Measurements from ENCODE around the gene LRRC8A. TPM values are rescaled to one million over a fixed set of nuclear protein-coding genes. Genes with fewer than 3 reads are reported as not detected.

Gene LRRC8A
- total RNA-seq, 2 donors from 2014 or later, result 21.8 to 38.3 TPM

- ATAC-seq (no peak), DNase-seq (no peak)
- intact Hi-C loops (cut with DNase I, micrococcal nuclease), result no loop called here
Observed at GRCh38 chr9:128913995-128914772, 32.3 kb downstream of the LRRC8A start.

GRCh38 chr9:128916204-128916603 lies 34.3 kb downstream of the LRRC8A start:
- ATAC-seq (no peak), DNase-seq (no peak)
- intact Hi-C loops (cut with DNase I, micrococcal nuclease), result no loop called here

DNA sequence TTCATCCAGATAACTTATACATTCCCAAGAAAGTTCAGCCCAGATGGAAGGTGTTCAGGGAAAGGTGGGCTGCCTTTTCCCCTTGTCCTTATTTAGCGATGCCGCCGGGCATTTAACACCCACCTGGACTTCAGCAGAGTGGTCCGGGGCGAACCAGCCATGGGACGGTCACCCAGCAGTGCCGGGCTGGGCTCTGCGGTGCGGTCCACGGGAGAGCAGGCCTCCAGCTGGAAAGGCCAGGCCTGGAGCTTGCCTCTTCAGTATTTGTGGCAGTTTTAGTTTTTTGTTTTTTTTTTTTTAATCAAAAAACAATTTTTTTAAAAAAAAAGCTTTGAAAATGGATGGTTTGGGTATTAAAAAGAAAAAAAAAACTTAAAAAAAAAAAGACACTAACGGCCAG lies 34.8 kb downstream of the LRRC8A start:
- intact Hi-C loops (cut with DNase I, micrococcal nuclease), result no loop called here
- ATAC-seq, result no peak
- no peak for DNase-seq

DNA sequence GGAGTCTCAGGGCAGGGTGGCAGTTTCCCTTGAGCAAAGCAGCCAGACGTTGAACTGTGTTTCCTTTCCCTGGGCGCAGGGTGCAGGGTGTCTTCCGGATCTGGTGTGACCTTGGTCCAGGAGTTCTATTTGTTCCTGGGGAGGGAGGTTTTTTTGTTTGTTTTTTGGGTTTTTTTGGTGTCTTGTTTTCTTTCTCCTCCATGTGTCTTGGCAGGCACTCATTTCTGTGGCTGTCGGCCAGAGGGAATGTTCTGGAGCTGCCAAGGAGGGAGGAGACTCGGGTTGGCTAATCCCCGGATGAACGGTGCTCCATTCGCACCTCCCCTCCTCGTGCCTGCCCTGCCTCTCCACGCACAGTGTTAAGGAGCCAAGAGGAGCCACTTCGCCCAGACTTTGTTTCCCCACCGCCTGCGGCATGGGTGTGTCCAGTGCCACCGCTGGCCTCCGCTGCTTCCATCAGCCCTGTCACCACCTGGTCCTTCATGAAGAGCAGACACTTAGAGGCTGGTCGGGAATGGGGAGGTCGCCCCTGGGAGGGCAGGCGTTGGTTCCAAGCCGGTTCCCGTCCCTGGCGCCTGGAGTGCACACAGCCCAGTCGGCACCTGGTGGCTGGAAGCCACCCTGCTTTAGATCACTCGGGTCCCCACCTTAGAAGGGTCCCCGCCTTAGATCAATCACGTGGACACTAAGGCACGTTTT lies 35.4 kb downstream of the LRRC8A start:
- DNase-seq (peak; percentile 57 to 68), ATAC-seq (peak; percentile 60)

DNA sequence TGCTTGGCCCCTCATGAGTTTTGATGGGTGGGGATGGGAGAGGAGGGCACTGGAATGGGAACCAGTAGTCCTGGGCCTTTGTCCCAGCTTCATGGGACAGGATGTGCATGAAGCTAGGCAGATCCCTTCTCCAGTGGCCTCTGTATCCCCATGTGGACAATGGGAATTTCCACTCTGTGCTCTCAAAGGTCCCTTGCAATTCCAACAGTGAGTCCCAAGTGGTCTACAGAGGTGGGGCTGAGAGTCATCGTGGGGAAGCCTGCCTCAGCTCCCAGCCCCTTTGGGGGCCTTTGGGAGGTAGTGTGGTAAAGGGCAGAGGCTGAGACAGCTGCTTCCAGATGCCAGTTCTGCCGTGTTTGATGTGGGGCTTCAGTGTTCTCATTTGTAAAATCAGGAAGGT lies 37.0 kb downstream of the LRRC8A start:
- intact Hi-C loops (cut with DNase I, micrococcal nuclease), result no loop called here
- DNase-seq, result no peak
- ATAC-seq, result no peak

More for the DNA sequence above, 35.4 kb downstream of the LRRC8A start:
- intact Hi-C loops (cut with DNase I, micrococcal nuclease), result no loop called here

- intact Hi-C loops (cut with DNase I, micrococcal nuclease), result loop anchor here in 1 of 2 donors (10.0 kb wide), 1 partner anchor 55 kb away; no protein-coding TSS in a partner anchor
- ATAC-seq, result peak; percentile 47
- no peak for DNase-seq
Observed at GRCh38 chr9:128919402-128920089, 37.6 kb downstream of the LRRC8A start.

DNA sequence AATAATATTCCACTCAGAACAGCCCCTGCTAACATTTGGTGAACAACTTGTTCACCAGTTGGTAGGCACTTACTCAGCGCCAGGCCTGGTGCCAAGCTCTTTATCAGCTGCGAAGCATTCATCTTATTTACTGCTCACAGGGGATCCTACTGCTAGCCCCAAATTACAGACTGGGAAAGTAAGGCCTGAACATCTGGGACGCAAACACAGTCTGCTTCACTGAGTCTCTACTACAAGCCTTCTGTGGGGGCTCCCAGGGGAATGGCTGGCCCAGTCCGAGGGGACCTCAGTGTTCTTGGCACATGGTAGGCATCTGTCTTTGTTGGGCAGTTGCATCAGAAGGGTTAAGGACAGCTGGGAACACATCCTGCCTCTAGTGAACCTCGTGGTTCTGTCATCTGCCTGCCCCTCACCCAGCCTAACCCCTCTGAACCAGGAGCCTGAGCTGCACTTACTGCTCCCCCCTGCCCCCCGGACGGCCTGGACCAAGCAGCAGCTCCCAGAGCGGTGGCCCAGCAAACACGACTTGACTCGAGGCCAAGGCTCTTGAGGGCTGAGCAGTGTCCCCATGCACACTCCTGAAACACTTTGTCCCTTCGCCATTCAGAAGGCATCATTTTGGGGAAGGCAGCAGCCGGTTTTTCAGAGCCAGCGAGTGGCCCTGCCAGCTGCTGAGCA lies 38.6 kb downstream of the LRRC8A start, which contains the start of gene PHYHD1:
Gene PHYHD1 (plus strand): TSS at position 602 of the 678 bp plus-strand sequence. CDS start 1,342 bp downstream, outside the sequence.
- ATAC-seq (no peak), DNase-seq (no peak)
- intact Hi-C loops (cut with DNase I, micrococcal nuclease), result loop anchor here in 1 of 2 donors (10.0 kb wide), 1 partner anchor 56 kb away; no protein-coding TSS in a partner anchor

DNA sequence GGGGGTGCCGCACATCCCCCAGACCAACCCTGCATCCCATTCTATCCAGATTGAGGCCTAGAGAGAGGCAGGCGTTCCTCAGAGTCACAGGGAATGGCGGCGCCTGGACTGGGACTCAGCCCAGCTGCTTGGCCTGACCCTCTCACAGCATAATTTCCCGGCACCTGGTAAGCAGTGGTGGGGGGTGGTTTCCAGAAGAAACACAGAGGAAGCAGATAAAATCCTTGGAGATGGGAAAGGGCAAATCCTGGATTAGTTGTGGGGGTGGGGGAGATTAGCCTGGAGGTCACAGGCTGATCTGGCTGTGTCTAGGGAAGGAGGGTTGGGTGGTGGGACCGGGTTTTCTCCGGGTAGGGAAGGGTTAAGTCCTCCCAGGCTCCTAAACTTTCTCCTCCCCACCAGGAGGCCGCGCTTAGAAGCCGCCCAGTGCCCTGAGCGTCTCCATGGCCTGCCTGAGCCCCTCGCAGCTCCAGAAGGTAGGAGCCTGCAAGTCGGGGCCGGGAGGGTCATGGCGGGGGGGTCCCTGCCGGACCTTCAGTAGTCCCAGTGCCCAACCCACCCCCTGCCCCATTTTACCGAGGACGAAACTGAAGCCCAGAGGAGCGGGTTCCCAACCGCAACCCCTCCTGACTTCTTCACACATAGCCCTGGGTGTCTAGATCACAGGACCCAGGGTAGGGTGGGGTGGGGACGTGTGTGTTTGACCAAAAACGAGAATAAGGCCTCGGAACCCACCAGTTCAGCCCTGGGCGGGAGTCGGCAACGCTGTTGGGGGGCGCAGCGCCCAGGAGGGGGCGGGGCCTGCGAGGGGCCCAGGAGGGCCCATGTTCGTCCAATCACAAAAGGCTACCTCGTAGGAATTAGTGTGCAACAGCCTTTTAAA lies 40.2 kb downstream of the LRRC8A start:
- DNase-seq, result peak in 1 of 2 donors; percentile 43
- intact Hi-C loops (cut with DNase I, micrococcal nuclease), result loop anchor here in 1 of 2 donors (10.0 kb wide), 1 partner anchor 57 kb away; no protein-coding TSS in a partner anchor
- peak; percentile 38 for ATAC-seq

DNA sequence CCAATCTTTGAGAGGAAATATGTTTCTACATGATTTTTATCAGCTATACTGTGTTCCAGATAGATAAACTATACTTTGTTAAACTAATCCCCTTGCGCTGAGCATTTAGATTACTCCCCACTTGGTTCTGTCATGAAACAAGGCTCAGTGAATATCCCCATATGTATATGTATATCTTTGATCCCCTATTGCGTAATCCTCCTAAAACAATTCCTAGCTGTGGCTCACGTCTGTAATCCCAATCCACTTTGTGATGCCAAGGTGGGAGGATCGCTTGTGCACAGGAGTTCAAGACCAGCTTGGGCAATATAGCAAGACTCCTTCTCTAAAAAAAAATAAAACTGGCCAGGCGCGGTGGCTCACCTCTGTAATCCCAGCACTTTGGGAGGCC lies 41.6 kb downstream of the LRRC8A start:
- intact Hi-C loops (cut with DNase I, micrococcal nuclease), result loop anchor here in 1 of 2 donors (10.0 kb wide), 1 partner anchor 59 kb away; no protein-coding TSS in a partner anchor
- DNase-seq (no peak), ATAC-seq (no peak)

DNA sequence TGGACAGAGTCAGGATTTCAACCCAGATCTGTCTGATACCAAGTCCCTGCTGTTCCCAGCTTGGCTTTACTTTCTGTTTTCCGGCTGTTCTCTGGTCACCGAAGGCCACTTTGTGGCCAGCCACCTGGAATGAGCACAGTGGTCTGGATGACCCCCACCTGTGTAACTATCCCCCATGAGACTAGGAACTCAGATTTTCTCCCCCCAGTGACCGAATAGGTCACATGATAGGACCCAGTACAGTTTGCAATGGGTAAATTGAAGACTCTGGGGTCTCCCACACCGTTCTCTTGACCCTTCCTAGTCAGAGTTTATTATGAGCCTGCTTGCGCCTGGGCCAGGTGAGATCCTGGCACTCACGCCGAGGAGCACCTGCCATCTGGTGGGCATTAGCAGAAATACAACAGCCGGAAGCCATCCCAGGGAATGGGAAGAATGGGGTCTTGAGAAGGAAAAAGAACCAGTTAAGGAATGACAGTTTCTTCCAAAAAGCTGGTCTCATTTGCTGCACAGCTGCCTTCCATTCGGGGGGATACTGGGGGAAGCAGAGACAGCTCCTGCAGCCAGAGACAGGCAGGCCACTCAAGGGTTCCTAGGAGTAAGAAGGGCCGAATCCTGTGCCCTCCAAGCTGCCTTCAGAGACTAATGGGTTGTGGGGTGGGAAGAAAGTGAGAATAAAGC lies 45.9 kb downstream of the LRRC8A start:
- DNase-seq, result peak in 1 of 2 donors; percentile 60
- peak; percentile 91 for ATAC-seq
- intact Hi-C loops (cut with DNase I, micrococcal nuclease), result loop anchor here (2.0 to 10.0 kb wide), 2 partner anchors 63 to 65 kb away; no protein-coding TSS in a partner anchor

DNA sequence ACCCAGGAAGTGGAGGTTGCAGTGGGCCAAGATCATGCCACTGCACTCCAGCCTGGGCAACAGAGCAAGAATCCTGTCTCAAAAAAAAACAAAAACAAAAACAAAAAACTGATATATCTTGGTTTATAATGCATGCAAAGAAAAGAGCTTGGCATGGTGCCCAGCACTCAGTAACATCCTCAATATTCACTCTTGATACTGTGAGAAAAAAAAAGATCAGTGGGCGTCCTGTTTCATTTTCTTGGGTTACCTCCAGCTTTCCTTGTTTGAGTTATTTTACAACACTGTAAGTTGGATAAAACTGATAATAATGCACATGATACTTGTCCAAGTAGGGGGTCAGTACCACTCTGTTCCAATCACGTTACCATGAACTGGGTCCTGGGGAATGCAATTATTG lies 46.7 kb downstream of the LRRC8A start:
- intact Hi-C loops (cut with DNase I, micrococcal nuclease), result loop anchor here (2.0 to 10.0 kb wide), 2 partner anchors 64 to 66 kb away; no protein-coding TSS in a partner anchor
- DNase-seq, result no peak
- no peak for ATAC-seq

- ATAC-seq (no peak), DNase-seq (no peak)
- intact Hi-C loops (cut with DNase I, micrococcal nuclease), result loop anchor here (2.0 to 10.0 kb wide), 2 partner anchors 65 to 67 kb away; no protein-coding TSS in a partner anchor
Observed at GRCh38 chr9:128929560-128929959, 47.6 kb downstream of the LRRC8A start.

- peak in 1 of 2 donors; percentile 12 for DNase-seq
- intact Hi-C loops (cut with DNase I, micrococcal nuclease), result no loop called here
- ATAC-seq, result no peak
Observed at GRCh38 chr9:128933731-128934130, 51.8 kb downstream of the LRRC8A start.

DNA sequence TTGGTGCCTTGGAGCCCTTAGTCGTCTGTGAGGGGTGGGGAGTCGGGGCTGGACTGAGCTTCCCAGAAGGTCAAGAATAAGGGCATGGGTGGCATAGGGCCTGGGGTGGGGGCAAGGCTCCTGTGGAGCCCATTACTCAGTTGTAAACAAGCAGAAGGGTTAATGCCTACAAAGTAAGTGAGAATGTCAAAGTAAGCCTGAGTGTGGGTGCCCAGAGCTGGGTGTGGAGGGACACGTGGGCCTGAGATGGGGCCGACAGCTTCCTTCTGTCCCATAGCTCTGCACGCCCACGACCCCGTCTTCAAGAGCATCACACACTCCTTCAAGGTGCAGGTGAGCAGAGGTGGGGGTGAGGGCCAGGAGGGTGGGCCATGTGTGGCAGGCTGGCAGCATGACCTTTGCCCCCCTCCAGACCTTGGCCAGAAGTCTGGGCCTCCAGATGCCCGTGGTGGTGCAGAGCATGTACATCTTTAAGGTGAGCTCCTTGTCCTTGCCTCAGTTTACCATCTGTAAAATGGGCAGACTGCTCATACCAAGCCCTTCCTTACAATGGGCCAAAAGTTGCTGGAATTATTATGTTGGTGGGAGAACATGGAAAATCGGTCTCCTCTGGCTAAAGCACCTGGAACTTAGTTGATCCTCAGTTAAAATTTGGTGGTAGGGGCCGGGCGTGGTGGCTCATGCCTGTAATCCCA lies 54.4 kb downstream of the LRRC8A start:
- intact Hi-C loops (cut with DNase I, micrococcal nuclease), result no loop called here
- DNase-seq, result no peak

GRCh38 chr9:128937310-128938165 lies 55.6 kb downstream of the LRRC8A start:
- intact Hi-C loops (cut with DNase I, micrococcal nuclease), result no loop called here
- ATAC-seq, result no peak

More for the DNA sequence above, 54.4 kb downstream of the LRRC8A start:
- no peak for ATAC-seq

More at GRCh38 chr9:128937310-128938165, 55.6 kb downstream of the LRRC8A start:
- DNase-seq, result no peak
